Lower leg skin (tissue), 4 donors: ENCODE data around the gene SUN2. TPM values are rescaled to one million over a fixed set of nuclear protein-coding genes. Genes with fewer than 3 reads are reported as not detected.

ENCODE experiments used
- DNase-seq, 2 donors: peaks; one replicate each; pipeline ENCODE4 v3.0.0-alpha.2; 2019; ENCODE audit warnings: low spot score in 2 of 2
- H3K4me3 ChIP-seq: fragments of 200-600 bp; sonication (generic); 2 replicates; pipeline ENCODE4 v1.5.1; 2017; ENCODE audit warnings: mild to moderate bottlenecking, low read depth; ENCODE audit not compliant: poor library complexity, severe bottlenecking
- POLR2A ChIP-seq, 2 donors: fragments of 450-650 bp; IDR thresholded peaks; one replicate each; pipeline ENCODE4 v1.6.1; 2016 to 2017; ENCODE audit warnings: antibody characterized with exemption in 2 of 2, mild to moderate bottlenecking in 1 of 2, moderate library complexity in 1 of 2
- WGBS, 2 donors: methylation state at CpG; one replicate each; pipeline ENCODE4 v1.1.5; 2018; 5-methylcytosine and 5-hydroxymethylcytosine counted together
- intact Hi-C: fragments of 100-400 bp; cut with DNase I; formaldehyde crosslinking; loops from one replicate; pipeline ENCODE4 v1.15.0; 2023; ENCODE audit warnings: low total_unique reads
- total RNA-seq, 4 donors: library from RNA; depleted of rRNA; stranded (reverse); fragments of >200 nt; gene quantifications; one replicate each; pipeline ENCODE4 v1.1.0, GENCODE V29; 2016
- TF ChIP-seq, protein P1 (sequence below), 3 donors: fragments of 450-650 bp; IDR thresholded peaks; one replicate each; pipeline ENCODE4 v1.5.1; 2016; ENCODE audit warnings: antibody characterized with exemption in 3 of 3, mild to moderate bottlenecking in 3 of 3, moderate library complexity in 2 of 3

The SUN2 gene
- total RNA-seq, 4 donors from 2014 or later = 231 to 344 (median 282) TPM

DNA sequence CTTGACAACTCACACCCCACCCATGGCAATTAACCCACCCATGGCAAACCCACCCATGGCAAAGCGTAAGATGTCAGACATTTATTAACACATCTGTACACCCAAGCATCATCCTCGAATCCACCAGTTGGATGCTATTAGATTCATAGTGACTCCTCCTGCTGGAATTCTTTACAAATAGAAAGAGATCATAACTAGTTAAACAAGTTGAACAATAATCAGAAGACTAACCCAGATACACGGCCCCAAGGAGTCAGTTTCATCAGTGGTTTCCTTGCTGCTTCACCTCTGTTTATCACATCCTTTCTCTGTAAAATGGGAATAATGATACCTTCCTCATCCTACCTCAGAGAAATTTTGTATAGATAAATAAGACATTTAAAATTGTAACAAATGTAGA lies 44.9 kb downstream of the SUN2 start:
- WGBS, 2 donors = 62 to 65% methylated on average over 3 of the region's 3 CpGs
- DNase-seq = no peak
- no peak overlapping the region for H3K4me3 ChIP-seq
- intact Hi-C loops = no loop called here
- TF ChIP-seq, protein P1, sequence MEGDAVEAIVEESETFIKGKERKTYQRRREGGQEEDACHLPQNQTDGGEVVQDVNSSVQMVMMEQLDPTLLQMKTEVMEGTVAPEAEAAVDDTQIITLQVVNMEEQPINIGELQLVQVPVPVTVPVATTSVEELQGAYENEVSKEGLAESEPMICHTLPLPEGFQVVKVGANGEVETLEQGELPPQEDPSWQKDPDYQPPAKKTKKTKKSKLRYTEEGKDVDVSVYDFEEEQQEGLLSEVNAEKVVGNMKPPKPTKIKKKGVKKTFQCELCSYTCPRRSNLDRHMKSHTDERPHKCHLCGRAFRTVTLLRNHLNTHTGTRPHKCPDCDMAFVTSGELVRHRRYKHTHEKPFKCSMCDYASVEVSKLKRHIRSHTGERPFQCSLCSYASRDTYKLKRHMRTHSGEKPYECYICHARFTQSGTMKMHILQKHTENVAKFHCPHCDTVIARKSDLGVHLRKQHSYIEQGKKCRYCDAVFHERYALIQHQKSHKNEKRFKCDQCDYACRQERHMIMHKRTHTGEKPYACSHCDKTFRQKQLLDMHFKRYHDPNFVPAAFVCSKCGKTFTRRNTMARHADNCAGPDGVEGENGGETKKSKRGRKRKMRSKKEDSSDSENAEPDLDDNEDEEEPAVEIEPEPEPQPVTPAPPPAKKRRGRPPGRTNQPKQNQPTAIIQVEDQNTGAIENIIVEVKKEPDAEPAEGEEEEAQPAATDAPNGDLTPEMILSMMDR (IDR thresholded peaks at IDR 0.05) = no peak
- no peak for TF ChIP-seq POLR2A (IDR thresholded peaks at IDR 0.05)

DNA sequence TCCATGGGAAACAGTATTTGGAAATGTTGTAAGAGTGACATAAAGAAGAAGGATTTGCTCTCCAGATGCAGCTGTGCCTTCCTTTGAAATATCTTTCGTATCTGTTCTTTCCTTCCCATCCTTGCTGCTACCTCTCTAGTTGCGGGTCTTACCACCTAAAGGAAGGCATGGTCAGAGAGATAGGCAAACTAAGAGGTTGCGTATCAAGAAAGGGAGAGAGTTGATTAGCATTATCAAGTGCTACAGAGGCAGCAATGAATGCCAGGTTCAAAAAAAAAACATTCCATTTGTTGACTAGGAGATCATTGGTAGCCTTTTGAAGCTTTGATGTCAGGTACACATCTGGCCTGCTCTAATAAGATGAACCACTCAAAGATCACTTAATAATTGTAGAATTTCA lies 45.4 kb downstream of the SUN2 start:
- no peak for DNase-seq
- intact Hi-C loops = no loop called here
- no peak overlapping the region for H3K4me3 ChIP-seq
- TF ChIP-seq POLR2A (IDR thresholded peaks at IDR 0.05) = no peak
- TF ChIP-seq, protein P1 (IDR thresholded peaks at IDR 0.05) = no peak
- WGBS, 2 donors = 93 to 96% methylated on average over 3 of the region's 3 CpGs

DNA sequence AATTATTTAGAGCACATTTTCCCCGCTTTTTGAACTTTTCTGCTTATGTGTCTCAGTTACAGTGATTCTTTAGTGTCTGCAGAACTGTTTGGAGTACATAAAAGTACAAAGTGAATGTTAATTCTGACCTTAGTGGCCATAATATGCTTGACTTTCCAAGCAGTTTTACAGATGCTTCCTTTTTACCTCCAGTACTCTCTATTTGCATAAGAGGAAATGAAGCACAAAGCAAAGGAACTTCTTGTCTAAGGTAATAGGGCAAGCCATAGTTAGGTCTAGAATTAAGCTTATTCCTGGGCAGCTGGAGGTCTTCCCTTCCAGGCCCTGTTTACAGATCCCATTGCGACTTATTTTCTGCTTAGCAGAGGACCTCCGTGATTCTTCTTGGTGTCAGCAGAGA lies 46.5 kb downstream of the SUN2 start:
- no peak for DNase-seq
- TF ChIP-seq, protein P1 (IDR thresholded peaks at IDR 0.05) = no peak
- no peak for TF ChIP-seq POLR2A (IDR thresholded peaks at IDR 0.05)
- no peak overlapping the region for H3K4me3 ChIP-seq
- intact Hi-C loops = no loop called here
- whole genome bisulfite sequencing, 2 donors = 86 to 91% methylated on average over 3 of the region's 3 CpGs

DNA sequence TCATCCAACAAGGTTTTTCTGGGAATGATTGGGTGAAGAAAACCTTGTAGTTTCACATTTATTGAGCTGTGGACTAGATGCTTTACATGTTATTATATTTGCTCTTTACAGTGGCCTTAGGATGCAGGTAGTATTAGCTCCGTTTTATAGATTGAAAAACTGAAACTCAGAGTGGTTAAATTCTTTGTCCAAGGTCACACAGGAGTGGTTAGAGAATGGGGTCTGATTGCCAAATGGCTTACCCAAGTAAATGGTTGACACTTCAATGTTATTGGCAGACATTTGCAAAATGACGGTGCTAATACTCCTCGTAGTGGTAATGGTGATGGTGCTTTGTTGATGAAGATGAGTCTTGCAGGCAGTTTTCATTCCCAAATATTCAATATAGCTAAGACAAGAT lies 47.8 kb downstream of the SUN2 start:
- 83 to 87% methylated on average over 3 of the region's 3 CpGs for WGBS, 2 donors
- intact Hi-C loops = no loop called here
- H3K4me3 ChIP-seq = no peak overlapping the region
- TF ChIP-seq, protein P1 (IDR thresholded peaks at IDR 0.05) = no peak
- TF ChIP-seq POLR2A (IDR thresholded peaks at IDR 0.05) = no peak
- DNase-seq = no peak

DNA sequence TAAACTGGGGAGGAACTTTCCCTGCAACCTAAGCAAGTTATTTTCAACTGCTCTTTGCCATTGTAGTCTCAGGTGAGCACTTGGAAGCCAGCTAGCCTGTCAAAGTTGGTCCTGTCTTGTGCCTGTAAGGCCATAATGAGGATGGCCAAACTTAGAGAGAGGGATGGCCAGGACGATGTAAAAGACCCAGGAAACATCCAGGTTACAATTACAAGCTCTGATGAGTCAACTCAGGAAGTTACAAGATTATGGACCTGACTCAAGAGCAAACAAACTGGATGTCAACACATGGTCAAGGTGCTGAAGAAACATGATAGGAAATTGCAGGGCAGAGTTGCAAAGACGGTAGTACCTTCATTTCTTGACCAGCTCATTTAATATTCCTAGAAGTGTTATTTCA lies 48.5 kb downstream of the SUN2 start:
- intact Hi-C loops = no loop called here
- no peak overlapping the region for H3K4me3 ChIP-seq
- 24 to 40% methylated on average over 2 of the region's 2 CpGs for WGBS, 2 donors
- no peak for TF ChIP-seq POLR2A (IDR thresholded peaks at IDR 0.05)
- TF ChIP-seq, protein P1 (IDR thresholded peaks at IDR 0.05) = no peak
- no peak for DNase-seq

DNA sequence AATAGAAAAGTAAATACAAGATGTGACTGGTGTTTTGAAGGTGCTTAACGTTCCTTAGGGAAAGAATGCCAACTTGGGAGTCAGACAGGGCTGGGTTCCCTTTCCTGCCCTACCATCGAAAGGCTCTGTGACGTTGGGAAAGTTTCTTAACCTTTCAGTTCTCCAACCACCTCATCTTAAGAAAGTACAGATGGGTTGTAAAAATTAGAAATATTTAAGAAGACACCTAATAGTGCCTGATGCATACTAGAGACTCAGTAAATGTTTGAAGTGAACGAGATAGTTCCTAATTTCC lies 49.0 kb downstream of the SUN2 start:
- no peak for TF ChIP-seq POLR2A (IDR thresholded peaks at IDR 0.05)
- TF ChIP-seq, protein P1 (IDR thresholded peaks at IDR 0.05) = no peak
- WGBS, 2 donors = 2% methylated on average over 4 of the region's 4 CpGs
- intact Hi-C loops = no loop called here
- no peak for DNase-seq
- peak overlapping the region; percentile 85 for H3K4me3 ChIP-seq
